Panc1 (cell line): ENCODE results near the gene MLNR. TPM values are rescaled to one million over a fixed set of nuclear protein-coding genes. Genes with fewer than 3 reads are reported as not detected.

Source experiments
- ATAC-seq: fragments of 200-7000 bp; cut with Tn5 transposase; 2 replicates; pipeline ENCODE4 v1.9.1; 2020; ENCODE audit warnings: mild to moderate bottlenecking, moderate library complexity
- BruUV-seq: library from RNA; stranded (reverse); fragments of 400-500 nt; replicated peaks from 2 replicates; lab custom pipeline; 2021; lab: Mats Ljungman, UMichigan
- CTCF ChIA-PET: fragments of 300-600 bp; sonication (Branson Sonifier 250); formaldehyde crosslinking; loops from one replicate; lab custom pipeline; 2022; ENCODE audit warnings: antibody characterized with exemption; lab: Charles Lee
- POLR2A ChIA-PET: fragments of 300-600 bp; sonication (Branson Sonifier 250); formaldehyde crosslinking; loops from one replicate; lab custom pipeline; 2022; ENCODE audit warnings: antibody characterized with exemption; lab: Charles Lee
- DNase-seq: peaks from one replicate; pipeline ENCODE4 v3.0.0-alpha.2; 2010; ENCODE audit warnings: low read depth, low spot score
- H3K27ac ChIP-seq: 2 replicates; pipeline ENCODE4 v1.5.1; 2011; ENCODE audit warnings: mild to moderate bottlenecking, low read length, inconsistent platforms
- H3K27me3 ChIP-seq: fragments of 200-500 bp; sonication (Bioruptor generic); 2 replicates; pipeline ENCODE4 v1.6.0; 2014; ENCODE audit warnings: low read length, inconsistent platforms; ENCODE audit not compliant: control insufficient read depth, insufficient read depth
- H3K36me3 ChIP-seq: fragments of 200-500 bp; sonication (Bioruptor generic); 2 replicates; pipeline ENCODE4 v1.5.1; 2014; ENCODE audit warnings: inconsistent platforms, mild to moderate bottlenecking, low read length, moderate library complexity; ENCODE audit not compliant: control insufficient read depth, insufficient read depth
- H3K4me1 ChIP-seq: 2 replicates; pipeline ENCODE4 v1.5.1; 2011; ENCODE audit warnings: inconsistent platforms, mild to moderate bottlenecking, low read length, moderate library complexity; ENCODE audit not compliant: control insufficient read depth, insufficient read depth
- H3K4me3 ChIP-seq, 2 experiments: 2 replicates each; pipeline ENCODE4 v1.5.1; 2011 to 2012; ENCODE audit warnings: low read depth in 2 of 2, low read length in 2 of 2, mild to moderate bottlenecking in 2 of 2, inconsistent platforms in 1 of 2, moderate library complexity in 1 of 2
- H3K9me3 ChIP-seq: fragments of 200-500 bp; sonication (Bioruptor generic); 2 replicates; pipeline ENCODE4 v1.5.1; 2014; ENCODE audit warnings: low read depth, mild to moderate bottlenecking, inconsistent platforms, low read length, moderate library complexity; ENCODE audit not compliant: control insufficient read depth, insufficient read depth
- POLR2AphosphoS5 ChIP-seq: IDR thresholded peaks from 2 replicates; pipeline ENCODE4 v1.6.1; 2012; ENCODE audit warnings: mild to moderate bottlenecking, low read depth, low read length, moderate library complexity
- REST ChIP-seq, 2 experiments: IDR thresholded peaks; 2 replicates each; pipeline ENCODE4 v1.6.1; 2011 to 2012; ENCODE audit warnings: low read depth in 2 of 2, control low read depth in 1 of 2, low read length in 1 of 2, mild to moderate bottlenecking in 1 of 2, moderate library complexity in 1 of 2; ENCODE audit not compliant: insufficient read depth in 1 of 2
- SIN3A ChIP-seq: IDR thresholded peaks from 2 replicates; pipeline ENCODE4 v1.6.1; 2012; ENCODE audit warnings: low read depth, mild to moderate bottlenecking, low read length, moderate library complexity, borderline replicate concordance; ENCODE audit not compliant: insufficient read depth
- TCF7L2 ChIP-seq: IDR thresholded peaks from 2 replicates; pipeline ENCODE4 v1.6.1; 2011; ENCODE audit warnings: mild to moderate bottlenecking, low read depth, low read length, inconsistent platforms
- in situ Hi-C: cut with HindIII; loops from 2 replicates; pipeline ENCODE4 v1.10.0; 2016; ENCODE audit warnings: low sequenced_read_pairs, low pct_unique_long_range_greater_than_20kb
- intact Hi-C: fragments of 100-400 bp; cut with micrococcal nuclease; formaldehyde crosslinking; loops from one replicate; pipeline ENCODE4 v1.10.0; 2022; ENCODE audit not compliant: unreplicated experiment
- total RNA-seq: library from RNA; stranded (reverse); gene quantifications from one replicate; pipeline ENCODE4 v1.2.1, GENCODE V29; 2021; ENCODE audit not compliant: unreplicated experiment
- TF ChIP-seq, protein P1 (sequence below): fragments of 450-650 bp; IDR thresholded peaks from 2 replicates; pipeline ENCODE4 v1.5.1; 2017; ENCODE audit warnings: mild to moderate bottlenecking

The MLNR gene
- total RNA-seq, 1 experiment from 2014 or later: 0.62 TPM

DNA sequence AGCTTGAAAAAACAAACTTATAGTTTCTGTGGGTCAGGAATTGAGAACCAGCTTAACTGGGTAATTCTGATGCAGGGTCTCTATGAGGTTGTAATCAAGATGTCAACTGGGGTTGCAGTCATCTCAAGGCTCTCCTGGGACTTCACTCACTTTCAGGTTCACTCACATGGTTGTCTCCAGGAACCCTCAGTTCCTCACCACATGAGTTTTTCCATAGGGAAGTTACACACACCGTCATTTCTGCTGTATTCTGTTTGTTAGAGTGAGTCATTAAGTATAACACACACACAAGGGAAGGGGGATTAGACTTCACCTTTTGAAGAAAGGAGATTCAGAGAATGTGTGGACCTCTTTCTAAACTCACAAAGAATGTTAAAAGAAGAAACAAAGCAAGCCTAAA, 34.9 kb upstream of the MLNR start:
- no peak overlapping the region for H3K4me3 ChIP-seq
- no peak overlapping the region for H3K27ac ChIP-seq
- TF ChIP-seq TCF7L2 (no peak), REST (IDR thresholded peaks at IDR 0.05; ENCODE audit: insufficient read depth in 1 of 2, low read depth in 2 of 2, low read length in 1 of 2) (no peak), POLR2AphosphoS5 (no peak), SIN3A (no peak)
- TF ChIP-seq, protein P1, sequence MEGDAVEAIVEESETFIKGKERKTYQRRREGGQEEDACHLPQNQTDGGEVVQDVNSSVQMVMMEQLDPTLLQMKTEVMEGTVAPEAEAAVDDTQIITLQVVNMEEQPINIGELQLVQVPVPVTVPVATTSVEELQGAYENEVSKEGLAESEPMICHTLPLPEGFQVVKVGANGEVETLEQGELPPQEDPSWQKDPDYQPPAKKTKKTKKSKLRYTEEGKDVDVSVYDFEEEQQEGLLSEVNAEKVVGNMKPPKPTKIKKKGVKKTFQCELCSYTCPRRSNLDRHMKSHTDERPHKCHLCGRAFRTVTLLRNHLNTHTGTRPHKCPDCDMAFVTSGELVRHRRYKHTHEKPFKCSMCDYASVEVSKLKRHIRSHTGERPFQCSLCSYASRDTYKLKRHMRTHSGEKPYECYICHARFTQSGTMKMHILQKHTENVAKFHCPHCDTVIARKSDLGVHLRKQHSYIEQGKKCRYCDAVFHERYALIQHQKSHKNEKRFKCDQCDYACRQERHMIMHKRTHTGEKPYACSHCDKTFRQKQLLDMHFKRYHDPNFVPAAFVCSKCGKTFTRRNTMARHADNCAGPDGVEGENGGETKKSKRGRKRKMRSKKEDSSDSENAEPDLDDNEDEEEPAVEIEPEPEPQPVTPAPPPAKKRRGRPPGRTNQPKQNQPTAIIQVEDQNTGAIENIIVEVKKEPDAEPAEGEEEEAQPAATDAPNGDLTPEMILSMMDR: no peak
- intact Hi-C loops: no loop called here
- CTCF ChIA-PET: interaction anchor here (0.5 kb wide), 1 partner anchor 11 kb away, joined by 3 read pairs; no protein-coding TSS in a partner anchor
- no peak for ATAC-seq
- no peaks in the 10 kb centered on the region for H3K9me3 ChIP-seq
- in situ Hi-C loops: no loop called here
- DNase-seq: no peak
- peaks cover 5% of the 10 kb centered on the region; the same call in 1 of the 2 replicates for H3K36me3 ChIP-seq
- no peaks in the 10 kb centered on the region for H3K4me1 ChIP-seq
- no peaks in the 10 kb centered on the region for H3K27me3 ChIP-seq
- BruUV-seq: no TSS peak
- POLR2A ChIA-PET: no interaction called here

GRCh38 chr13:49190901-49191300, 29.2 kb upstream of the MLNR start:
- no peak for ATAC-seq
- CTCF ChIA-PET: no interaction called here
- in situ Hi-C loops: no loop called here
- POLR2A ChIA-PET: no interaction called here
- H3K9me3 ChIP-seq: no peaks in the 10 kb centered on the region
- H3K27me3 ChIP-seq: no peaks in the 10 kb centered on the region
- BruUV-seq: no TSS peak
- TF ChIP-seq, protein P1: no peak
- TF ChIP-seq REST (IDR thresholded peaks at IDR 0.05; ENCODE audit: insufficient read depth in 1 of 2, low read depth in 2 of 2, low read length in 1 of 2) (no peak), SIN3A (no peak), TCF7L2 (no peak), POLR2AphosphoS5 (no peak)
- peaks cover 2% of the 10 kb centered on the region; the same call in 1 of the 2 replicates for H3K36me3 ChIP-seq
- H3K27ac ChIP-seq: no peak overlapping the region
- no peak overlapping the region for H3K4me3 ChIP-seq
- intact Hi-C loops: no loop called here
- H3K4me1 ChIP-seq: no peaks in the 10 kb centered on the region
- DNase-seq: no peak
